ENCODE measurements around the gene MTCL3.

DNA sequence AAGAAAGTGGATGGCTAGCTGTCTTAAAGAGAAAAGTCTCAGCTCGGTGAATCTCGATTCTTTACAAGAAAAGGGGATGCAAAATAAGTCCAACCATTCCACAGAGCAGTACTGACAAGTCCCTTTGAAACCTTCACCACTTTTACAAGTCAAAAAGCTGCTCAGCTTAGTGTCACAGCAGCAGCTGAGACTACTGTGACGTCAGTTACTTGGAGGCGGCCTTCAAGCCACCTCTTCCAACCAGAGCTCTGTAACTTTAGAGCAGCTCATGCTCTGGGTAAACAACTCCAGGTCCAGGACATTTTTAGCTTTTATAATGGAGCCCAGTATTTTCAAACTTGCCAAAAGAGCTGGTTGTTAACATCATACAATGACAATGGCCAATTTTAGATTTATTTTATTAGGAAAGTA lies 59.9 kb downstream of the MTCL3 start, which contains the start of gene KIAA0408:
- no peak for TF ChIP-seq CTCF (IDR thresholded peaks at IDR 0.05)
- TF ChIP-seq POLR2A (IDR thresholded peaks at IDR 0.05; ENCODE audit: low read depth) = no peak

Measured in esophagus muscularis mucosa (tissue), 3 donors.